HepG2 (cell line): ENCODE data around the gene SGK1. TPM values are rescaled to one million over a fixed set of nuclear protein-coding genes. Genes with fewer than 3 reads are reported as not detected.

Source experiments
- CBFB ChIP-seq: sonication (generic); formaldehyde crosslinking; IDR thresholded peaks from 2 replicates; pipeline ENCODE4 v1.4.0; 2020; ENCODE audit warnings: missing genetic modification reagents
- FOXC1 ChIP-seq: sonication (generic); formaldehyde crosslinking; IDR thresholded peaks from 2 replicates; pipeline ENCODE4 v1.8.0; 2022; ENCODE audit warnings: mild to moderate bottlenecking, missing genetic modification reagents, borderline replicate concordance
- HMG20B ChIP-seq: conservative IDR thresholded peaks from 2 replicates; pipeline ENCODE4 v1.6.1; 2016; ENCODE audit warnings: missing genetic modification reagents, missing compliant biosample characterization
- MXD4 ChIP-seq: IDR thresholded peaks from 2 replicates; pipeline ENCODE4 v1.6.1; 2016; ENCODE audit warnings: mild to moderate bottlenecking, missing biosample characterization, missing genetic modification reagents
- NCOR1 ChIP-seq: fragments of 200-600 bp; sonication (generic); IDR thresholded peaks from 2 replicates; pipeline ENCODE4 v1.7.0; 2017; ENCODE audit warnings: antibody characterized with exemption, low read length, borderline replicate concordance
- NR2F2 ChIP-seq: IDR thresholded peaks from 2 replicates; pipeline ENCODE4 v1.6.1; 2012; ENCODE audit warnings: low read depth, inconsistent platforms, borderline replicate concordance
- NRL ChIP-seq: sonication (generic); formaldehyde crosslinking; IDR thresholded peaks from 2 replicates; pipeline ENCODE4 v1.5.0; 2020; ENCODE audit warnings: missing genetic modification reagents, mild to moderate bottlenecking, moderate library complexity, borderline replicate concordance
- SMAD1 ChIP-seq: sonication (generic); formaldehyde crosslinking; IDR thresholded peaks from 2 replicates; pipeline ENCODE4 v1.4.0; 2020; ENCODE audit warnings: missing genetic modification reagents, low read depth, mild to moderate bottlenecking, borderline replicate concordance
- SMARCE1 ChIP-seq: fragments of 450-650 bp; IDR thresholded peaks from 2 replicates; pipeline ENCODE4 v1.6.1; 2017; ENCODE audit warnings: borderline replicate concordance
- SOX13 ChIP-seq, 3 experiments: fragments of 450-650 bp in 1 of 3; sonication (generic) in 1 of 3; formaldehyde crosslinking in 1 of 3; IDR thresholded peaks in 2 of 3; conservative IDR thresholded peaks in 1 of 3; 2 replicates each; pipeline versions ENCODE4 v1.5.0 to v1.6.1; 2016 to 2020; ENCODE audit warnings: antibody characterized with exemption in 1 of 3, mild to moderate bottlenecking in 1 of 3, missing compliant biosample characterization in 1 of 3, missing genetic modification reagents in 1 of 3, moderate library complexity in 1 of 3
- TBP ChIP-seq: sonication (generic); formaldehyde crosslinking; IDR thresholded peaks from 2 replicates; pipeline ENCODE4 v1.5.0; 2020; ENCODE audit warnings: missing genetic modification reagents
- TOE1 ChIP-seq: sonication (generic); formaldehyde crosslinking; IDR thresholded peaks from 2 replicates; pipeline ENCODE4 v1.4.0; 2020; ENCODE audit warnings: mild to moderate bottlenecking, missing genetic modification reagents
- ZKSCAN5 ChIP-seq: sonication (generic); formaldehyde crosslinking; IDR thresholded peaks from 2 replicates; pipeline ENCODE4 v1.5.1; 2020; ENCODE audit warnings: mild to moderate bottlenecking, missing genetic modification reagents
- ZNF12 ChIP-seq: sonication (generic); formaldehyde crosslinking; IDR thresholded peaks from 2 replicates; pipeline ENCODE4 v1.5.0; 2020; ENCODE audit warnings: missing genetic modification reagents
- ZNF160 ChIP-seq: sonication (generic); formaldehyde crosslinking; IDR thresholded peaks from 2 replicates; pipeline ENCODE4 v1.8.0; 2022; ENCODE audit warnings: mild to moderate bottlenecking, inconsistent platforms, missing genetic modification reagents
- ZNF33A ChIP-seq: sonication (generic); formaldehyde crosslinking; IDR thresholded peaks from 2 replicates; pipeline ENCODE4 v1.5.1; 2020; ENCODE audit warnings: missing genetic modification reagents, mild to moderate bottlenecking, moderate library complexity, borderline replicate concordance
- ZNF34 ChIP-seq: sonication (generic); formaldehyde crosslinking; IDR thresholded peaks from 2 replicates; pipeline ENCODE4 v1.4.0; 2020; ENCODE audit warnings: mild to moderate bottlenecking, missing genetic modification reagents, borderline replicate concordance
- ZNF652 ChIP-seq: IDR thresholded peaks from 2 replicates; pipeline ENCODE4 v1.6.1; 2016; ENCODE audit warnings: low read depth, borderline replicate concordance
- polyA plus RNA-seq, 8 experiments: library from polyadenylated mRNA; depleted of rRNA in 3 of 8; stranded (reverse) in 7 of 8; unstranded in 1 of 8; fragments of >200 nt; fragmentation: Illumina TruSeq in 4 of 8; extraction: Trizol in 4 of 8; gene quantifications; 2 replicates each; pipeline versions ENCODE4 v1.2.1 to v1.2.3, GENCODE V29; 2011 to 2016; ENCODE audit warnings: low read depth in 4 of 8, missing spikeins in 1 of 8, mixed read lengths in 1 of 8; ENCODE audit not compliant: insufficient read depth in 1 of 8
- total RNA-seq, 5 experiments: library from RNA; depleted of rRNA; stranded (reverse); fragments of >200 nt; fragmentation: Illumina TruSeq; extraction: Trizol; gene quantifications; 2 replicates each; pipeline ENCODE4 v1.2.3, GENCODE V29; 2016; ENCODE audit warnings: low read depth in 1 of 5
- TF ChIP-seq, protein P1 (sequence below): IDR thresholded peaks from 2 replicates; pipeline ENCODE4 v1.4.0; 2020; ENCODE audit warnings: mild to moderate bottlenecking, missing genetic modification reagents
- TF ChIP-seq, protein P2 (sequence below): sonication (generic); formaldehyde crosslinking; IDR thresholded peaks from 2 replicates; pipeline ENCODE4 v1.4.0; 2020; ENCODE audit warnings: mild to moderate bottlenecking, missing genetic modification reagents, borderline replicate concordance
- TF ChIP-seq, protein P3 (sequence below): sonication (generic); formaldehyde crosslinking; IDR thresholded peaks from 2 replicates; pipeline ENCODE4 v1.5.0; 2020; ENCODE audit warnings: missing genetic modification reagents, mild to moderate bottlenecking, borderline replicate concordance

Gene SGK1
- total and polyA plus RNA-seq, 2 of the 13 experiments (the other 11 are each of a cell fraction or from before 2014, with no cell fraction given) = 56.1 to 56.2 TPM

DNA sequence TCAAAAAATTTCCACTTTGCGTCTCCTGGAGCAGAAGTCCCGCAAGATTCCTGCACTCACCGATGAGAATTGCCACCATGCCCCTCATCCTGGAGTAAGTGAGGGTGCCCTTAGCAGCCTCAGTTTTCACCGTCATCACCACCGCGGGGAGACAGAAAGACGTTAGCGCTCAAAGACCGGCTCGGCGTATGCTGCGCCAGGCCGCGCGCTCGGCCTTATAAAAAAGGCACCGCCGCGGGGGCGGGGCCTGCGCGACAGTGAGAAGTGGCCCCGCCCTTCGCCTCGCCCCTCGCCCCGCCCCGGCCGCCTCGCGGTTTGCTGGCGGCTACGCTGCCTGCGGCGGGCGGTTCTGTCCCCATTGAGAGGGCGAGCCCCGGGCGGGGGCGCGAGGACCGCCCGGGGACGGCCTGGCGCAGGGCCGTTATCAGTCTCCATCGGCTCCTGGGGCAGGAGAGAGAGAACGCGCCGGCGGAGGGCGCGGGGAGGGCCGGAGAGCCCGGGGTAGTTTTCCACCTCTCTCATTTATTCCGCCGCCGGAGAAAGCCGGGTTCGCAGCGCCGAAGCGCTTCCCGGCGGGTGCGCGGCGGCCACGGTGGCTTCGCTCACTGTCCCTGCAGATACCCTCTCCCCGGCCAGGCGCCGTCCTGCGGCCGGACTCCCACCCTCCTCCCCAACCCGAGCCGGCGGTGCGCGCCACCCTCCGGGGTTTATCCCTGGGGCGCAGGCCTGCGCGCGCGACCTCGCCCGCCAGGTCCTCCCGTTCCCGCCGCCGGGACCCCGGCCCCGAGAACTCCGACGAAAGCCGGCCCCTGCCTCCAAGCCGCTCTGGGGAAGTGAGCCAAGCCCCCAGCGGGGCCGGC is 143.0 kb downstream of the SGK1 start (continued):
- TF ChIP-seq, protein P1, sequence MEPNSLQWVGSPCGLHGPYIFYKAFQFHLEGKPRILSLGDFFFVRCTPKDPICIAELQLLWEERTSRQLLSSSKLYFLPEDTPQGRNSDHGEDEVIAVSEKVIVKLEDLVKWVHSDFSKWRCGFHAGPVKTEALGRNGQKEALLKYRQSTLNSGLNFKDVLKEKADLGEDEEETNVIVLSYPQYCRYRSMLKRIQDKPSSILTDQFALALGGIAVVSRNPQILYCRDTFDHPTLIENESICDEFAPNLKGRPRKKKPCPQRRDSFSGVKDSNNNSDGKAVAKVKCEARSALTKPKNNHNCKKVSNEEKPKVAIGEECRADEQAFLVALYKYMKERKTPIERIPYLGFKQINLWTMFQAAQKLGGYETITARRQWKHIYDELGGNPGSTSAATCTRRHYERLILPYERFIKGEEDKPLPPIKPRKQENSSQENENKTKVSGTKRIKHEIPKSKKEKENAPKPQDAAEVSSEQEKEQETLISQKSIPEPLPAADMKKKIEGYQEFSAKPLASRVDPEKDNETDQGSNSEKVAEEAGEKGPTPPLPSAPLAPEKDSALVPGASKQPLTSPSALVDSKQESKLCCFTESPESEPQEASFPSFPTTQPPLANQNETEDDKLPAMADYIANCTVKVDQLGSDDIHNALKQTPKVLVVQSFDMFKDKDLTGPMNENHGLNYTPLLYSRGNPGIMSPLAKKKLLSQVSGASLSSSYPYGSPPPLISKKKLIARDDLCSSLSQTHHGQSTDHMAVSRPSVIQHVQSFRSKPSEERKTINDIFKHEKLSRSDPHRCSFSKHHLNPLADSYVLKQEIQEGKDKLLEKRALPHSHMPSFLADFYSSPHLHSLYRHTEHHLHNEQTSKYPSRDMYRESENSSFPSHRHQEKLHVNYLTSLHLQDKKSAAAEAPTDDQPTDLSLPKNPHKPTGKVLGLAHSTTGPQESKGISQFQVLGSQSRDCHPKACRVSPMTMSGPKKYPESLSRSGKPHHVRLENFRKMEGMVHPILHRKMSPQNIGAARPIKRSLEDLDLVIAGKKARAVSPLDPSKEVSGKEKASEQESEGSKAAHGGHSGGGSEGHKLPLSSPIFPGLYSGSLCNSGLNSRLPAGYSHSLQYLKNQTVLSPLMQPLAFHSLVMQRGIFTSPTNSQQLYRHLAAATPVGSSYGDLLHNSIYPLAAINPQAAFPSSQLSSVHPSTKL (CRISPR knock-in tag) = peak; percentile 62
- TF ChIP-seq ZNF33A (CRISPR knock-in tag) = peak; percentile 71; the same call in 1 of the 2 replicates
- TF ChIP-seq HMG20B = no peak
- no peak for TF ChIP-seq SOX13 (IDR thresholded peaks at IDR 0.05)
- TF ChIP-seq SOX13 (CRISPR knock-in tag; conservative IDR thresholded peaks at IDR 0.05 in 1 of 2, IDR thresholded peaks at IDR 0.05 in 1 of 2) = peak in 1 of 2 experiments; percentile 66; a peak in 1 of 4 replicates
- peak; percentile 68 for TF ChIP-seq ZNF12 (CRISPR knock-in tag)
- TF ChIP-seq NRL = peak; percentile 88; the same call in 1 of the 2 replicates
- TF ChIP-seq, protein P2, sequence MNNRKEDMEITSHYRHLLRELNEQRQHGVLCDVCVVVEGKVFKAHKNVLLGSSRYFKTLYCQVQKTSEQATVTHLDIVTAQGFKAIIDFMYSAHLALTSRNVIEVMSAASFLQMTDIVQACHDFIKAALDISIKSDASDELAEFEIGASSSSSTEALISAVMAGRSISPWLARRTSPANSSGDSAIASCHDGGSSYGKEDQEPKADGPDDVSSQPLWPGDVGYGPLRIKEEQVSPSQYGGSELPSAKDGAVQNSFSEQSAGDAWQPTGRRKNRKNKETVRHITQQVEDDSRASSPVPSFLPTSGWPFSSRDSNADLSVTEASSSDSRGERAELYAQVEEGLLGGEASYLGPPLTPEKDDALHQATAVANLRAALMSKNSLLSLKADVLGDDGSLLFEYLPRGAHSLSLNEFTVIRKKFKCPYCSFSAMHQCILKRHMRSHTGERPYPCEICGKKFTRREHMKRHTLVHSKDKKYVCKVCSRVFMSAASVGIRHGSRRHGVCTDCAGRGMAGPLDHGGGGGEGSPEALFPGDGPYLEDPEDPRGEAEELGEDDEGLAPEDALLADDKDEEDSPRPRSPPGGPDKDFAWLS (CRISPR knock-in tag) = no peak
- peak; percentile 26; the same call in 1 of the 2 replicates for TF ChIP-seq FOXC1
- TF ChIP-seq ZKSCAN5 (CRISPR knock-in tag) = no peak
- no peak; the same call in 1 of the 2 replicates for TF ChIP-seq CBFB (CRISPR knock-in tag)
- TF ChIP-seq, protein P3, sequence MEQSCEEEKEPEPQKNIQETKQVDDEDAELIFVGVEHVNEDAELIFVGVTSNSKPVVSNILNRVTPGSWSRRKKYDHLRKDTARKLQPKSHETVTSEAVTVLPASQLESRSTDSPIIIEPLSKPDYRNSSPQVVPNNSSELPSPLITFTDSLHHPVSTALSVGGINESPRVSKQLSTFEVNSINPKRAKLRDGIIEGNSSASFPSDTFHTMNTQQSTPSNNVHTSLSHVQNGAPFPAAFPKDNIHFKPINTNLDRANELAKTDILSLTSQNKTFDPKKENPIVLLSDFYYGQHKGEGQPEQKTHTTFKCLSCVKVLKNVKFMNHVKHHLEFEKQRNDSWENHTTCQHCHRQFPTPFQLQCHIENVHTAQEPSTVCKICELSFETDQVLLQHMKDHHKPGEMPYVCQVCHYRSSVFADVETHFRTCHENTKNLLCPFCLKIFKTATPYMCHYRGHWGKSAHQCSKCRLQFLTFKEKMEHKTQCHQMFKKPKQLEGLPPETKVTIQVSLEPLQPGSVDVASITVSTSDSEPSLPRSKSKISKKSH (CRISPR knock-in tag) = 0 out of 2 replicates have a peak, but pooled peaks have one; percentile 11
- peak; percentile 90 for TF ChIP-seq MXD4 (CRISPR knock-in tag)
- no peak for TF ChIP-seq ZNF160
- no peak for TF ChIP-seq SMARCE1
- TF ChIP-seq TBP (CRISPR knock-in tag) = peak; percentile 85; the same call in 1 of the 2 replicates
- TF ChIP-seq SMAD1 (CRISPR knock-in tag) = no peak; the same call in 1 of the 2 replicates
- peak; percentile 40; the same call in 1 of the 2 replicates for TF ChIP-seq ZNF34
- no peak for TF ChIP-seq NCOR1
- TF ChIP-seq ZNF652 (CRISPR knock-in tag) = no peak; the same call in 1 of the 2 replicates
- TF ChIP-seq NR2F2 = no peak
- no peak for TF ChIP-seq TOE1 (CRISPR knock-in tag)
